Measurements from ENCODE around the gene PDHX.

PDHX gene

DNA sequence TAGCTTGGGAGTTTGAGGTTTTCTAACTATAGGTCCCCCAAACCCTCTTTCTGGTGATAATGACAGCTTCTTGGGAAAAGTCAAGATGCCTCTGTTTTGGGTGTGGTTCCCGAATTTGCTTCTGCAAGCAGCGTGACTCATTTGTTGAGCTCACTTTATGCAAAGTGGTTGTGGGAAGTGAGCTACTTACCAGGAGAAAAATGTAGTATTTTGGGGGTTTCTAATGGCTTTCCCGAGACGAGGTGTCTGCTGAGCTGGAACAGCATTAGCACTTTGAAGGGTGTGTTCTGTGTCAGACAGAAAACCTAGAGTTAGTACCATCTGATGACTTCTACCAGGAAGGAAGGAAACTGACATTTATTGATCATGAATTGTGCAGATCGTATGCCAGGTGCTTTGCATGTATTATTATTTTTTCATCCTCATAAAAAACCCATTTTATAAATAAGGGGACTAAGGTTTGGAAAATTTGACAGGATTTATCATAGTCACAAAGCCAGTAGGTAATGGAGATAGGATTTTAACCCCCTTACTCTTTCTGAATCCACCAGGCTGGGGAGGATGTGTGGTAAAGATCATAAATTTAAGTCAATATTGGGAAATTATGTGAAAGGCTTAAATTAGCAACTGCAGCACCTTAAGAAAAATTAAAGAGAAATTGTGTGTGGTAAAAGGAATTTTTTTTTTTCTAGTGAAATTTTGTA, 113.7 kb downstream of the PDHX start:
- DNase-seq: no peak

- DNase-seq: no peak
Measured at GRCh38 chr11:35030716-35031213, 114.3 kb downstream of the PDHX start.

DNA sequence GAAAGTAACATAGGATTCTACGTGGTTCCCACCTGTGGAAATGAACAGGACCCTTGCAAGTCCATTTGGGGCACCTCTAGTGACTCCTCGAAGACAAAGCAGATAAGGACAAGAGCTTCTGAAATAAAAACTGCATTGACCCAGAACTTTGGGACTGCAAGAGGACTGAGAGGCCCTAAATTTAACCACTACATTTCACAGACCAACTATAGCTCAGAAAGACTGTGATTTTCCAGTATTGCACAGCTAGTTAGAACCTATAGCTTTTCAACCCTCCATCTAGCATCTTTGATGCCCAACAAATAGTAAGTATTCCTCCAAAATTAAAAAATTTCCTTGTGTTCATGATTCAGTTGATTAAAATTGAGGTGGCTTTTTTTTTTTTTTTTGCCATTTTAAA, 114.9 kb downstream of the PDHX start:
- no peak for DNase-seq

DNA sequence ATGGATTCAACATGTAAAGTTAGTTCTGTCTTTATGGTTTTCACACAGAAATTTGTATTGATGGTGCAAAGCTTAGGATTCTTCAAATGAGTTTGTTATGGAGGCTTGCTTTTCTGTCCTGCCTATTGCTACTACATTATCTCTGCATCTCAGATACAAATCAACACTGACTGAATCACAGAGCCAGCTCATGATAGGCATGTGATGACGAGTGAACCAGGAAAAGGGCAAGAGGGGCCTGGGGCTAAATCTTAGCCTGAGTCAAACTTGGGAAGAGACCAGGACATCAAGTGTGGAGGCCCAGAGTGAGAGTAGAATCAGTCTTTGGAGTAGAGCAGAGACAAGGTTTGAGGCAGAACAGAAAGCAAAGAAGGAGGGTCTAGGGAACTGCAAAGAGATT, 115.4 kb downstream of the PDHX start:
- no peak for DNase-seq

DNA sequence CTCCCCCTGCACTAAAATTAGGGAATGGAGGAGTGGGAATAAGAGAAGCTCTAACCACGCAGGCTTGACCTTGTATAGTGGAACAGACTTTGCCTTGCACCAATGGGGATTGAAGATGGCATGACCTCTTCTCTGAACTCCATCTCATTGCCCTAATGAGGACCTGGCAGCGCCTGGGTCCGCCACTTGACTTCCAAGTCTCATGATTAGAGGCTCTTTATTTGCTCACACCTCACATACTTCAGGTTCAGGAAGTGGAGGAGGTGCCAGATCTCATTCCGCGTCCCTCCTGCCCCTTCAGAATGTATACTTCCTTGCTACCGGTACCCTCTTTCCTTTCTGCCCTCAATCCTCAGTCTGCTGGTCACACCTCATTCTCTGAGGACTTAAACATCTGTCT, 116.6 kb downstream of the PDHX start:
- DNase-seq: no peak

DNA sequence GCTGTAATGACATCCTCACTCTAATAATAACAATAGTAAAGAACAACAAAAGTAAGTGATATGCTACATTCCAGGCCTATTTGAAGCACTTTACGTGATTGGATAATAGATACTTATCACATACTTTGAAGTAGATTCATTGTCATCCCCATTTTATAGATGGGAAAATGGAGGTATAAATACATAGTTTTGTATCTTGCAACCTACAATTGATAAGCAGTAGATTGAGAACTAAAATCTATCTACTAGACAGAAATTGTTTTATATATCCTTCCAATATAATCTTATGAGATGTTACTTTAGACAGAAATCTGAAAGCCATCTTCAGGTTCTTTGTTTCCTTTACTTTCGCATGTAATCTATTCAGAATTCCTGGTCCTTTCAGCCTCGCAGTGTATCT, 118.0 kb downstream of the PDHX start:
- no peak for DNase-seq

DNA sequence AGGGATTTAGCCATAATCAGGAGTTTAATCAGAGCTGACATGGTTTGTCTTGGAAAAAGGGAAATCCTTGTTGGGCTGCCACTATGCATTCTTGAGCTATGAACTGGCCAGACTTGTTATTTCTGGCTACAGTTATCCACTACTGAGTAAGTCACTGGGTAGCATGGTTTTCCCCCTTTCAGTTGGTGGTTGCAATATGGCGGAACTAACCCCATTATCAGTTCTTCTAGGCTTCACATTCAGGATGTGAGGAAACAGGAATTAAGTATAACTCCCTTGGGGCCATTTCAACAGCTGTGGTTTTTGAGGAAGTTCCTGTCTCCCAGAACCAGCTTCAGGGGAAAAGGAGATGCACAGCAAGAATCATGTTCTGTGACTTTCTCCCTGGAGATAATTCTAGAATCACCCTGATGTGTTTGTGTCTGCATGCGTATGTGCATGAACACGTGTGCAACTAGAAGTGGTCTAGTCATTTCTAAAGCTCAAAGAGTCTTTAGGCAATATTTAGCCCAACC, 119.5 kb downstream of the PDHX start:
- DNase-seq: no peak

DNA sequence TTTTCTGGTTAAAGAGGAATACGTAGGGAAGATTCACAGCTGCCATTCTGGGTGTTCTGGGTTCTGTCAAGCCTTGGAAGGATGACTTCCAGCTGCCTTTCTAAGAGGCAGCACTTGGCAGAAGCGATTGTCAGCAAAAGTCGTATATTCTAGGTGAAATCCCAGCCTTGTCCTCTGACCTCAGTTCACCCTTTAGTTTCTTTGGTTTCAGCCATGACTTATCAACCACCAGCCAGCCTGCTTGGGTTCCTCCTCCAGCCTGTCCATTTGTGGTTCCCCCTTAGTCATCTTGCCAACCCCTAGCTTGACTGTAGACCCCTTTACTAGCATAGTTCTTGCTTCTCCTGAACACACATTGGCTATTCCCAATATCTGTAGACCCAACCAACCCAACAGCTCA, 120.2 kb downstream of the PDHX start:
- DNase-seq: no peak

DNA sequence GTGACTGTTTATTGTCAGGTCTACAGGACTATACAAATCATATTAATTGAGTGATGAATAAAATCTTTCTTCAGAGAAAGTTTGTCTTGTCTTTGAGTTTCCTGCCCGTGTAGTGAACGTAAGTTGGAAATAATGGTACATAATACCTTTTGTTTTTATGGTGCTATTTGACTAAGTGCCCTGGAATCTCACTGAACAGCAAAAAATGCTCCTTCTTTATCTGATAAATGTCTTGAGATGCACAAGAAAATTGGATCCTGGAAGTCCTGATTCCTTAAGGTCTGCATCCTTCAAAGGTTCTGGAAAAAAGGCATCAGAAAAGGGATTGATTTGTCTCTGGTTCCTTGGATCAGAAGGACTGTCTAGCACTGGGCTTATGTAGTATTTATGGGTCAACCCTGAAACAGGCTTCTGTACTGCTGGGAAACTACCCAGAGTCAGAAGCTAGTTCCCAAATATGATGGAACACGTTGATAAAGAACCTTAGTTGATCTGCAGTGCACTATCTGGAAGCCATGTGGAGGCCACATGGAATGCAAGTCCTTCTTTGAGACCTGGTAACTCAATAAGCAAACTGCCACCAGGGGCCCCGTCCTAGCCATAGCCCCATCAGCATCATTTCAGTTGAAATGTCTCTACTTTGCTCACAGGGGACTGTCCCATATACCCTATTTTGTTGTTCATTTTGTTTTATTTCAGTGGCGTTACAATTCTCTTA, 122.0 kb downstream of the PDHX start:
- DNase-seq: no peak

DNA sequence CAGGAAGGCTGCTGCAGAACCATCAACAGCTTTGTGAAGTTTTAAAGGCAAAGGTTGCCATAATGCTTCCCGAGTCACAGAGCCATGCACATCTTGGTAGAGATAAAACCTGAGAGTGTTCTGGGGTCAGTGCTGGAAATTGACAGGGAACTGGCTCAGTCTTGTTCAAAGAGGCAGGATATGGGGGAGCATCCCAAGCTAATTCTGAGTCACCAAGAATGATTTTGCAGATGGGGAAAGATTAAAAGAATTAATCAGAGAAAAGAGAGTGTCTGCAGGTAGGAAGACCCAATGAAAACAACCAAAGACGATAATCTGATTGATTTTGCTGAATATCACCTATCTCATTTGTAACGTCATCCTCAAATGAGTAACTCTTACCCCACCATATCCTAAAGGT, 122.7 kb downstream of the PDHX start:
- DNase-seq: no peak

GRCh38 chr11:35040221-35040942, 124.0 kb downstream of the PDHX start:
- DNase-seq: no peak

DNA sequence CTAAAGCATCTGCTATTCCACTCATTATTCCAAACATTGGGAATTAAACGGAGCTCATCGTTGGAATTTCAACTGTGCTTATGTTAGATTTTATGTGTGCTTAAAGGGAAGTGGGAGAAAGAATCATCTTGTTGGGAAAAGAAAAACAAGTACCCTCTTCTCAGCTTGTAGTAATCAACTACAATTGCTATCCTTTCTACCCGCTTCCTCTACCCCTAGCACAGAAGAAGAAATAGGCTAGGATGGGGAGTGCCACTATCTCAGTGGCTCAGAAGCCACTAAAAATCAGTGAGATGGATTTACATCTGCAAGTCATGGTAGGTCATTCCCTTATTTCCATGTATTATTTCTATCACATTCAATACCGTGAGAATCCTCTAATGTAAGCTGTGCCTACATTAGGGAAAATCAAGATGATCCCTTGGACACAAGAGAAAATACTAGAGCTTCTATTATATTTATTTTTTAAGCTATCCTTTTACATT, 124.7 kb downstream of the PDHX start:
- no peak for DNase-seq

DNA sequence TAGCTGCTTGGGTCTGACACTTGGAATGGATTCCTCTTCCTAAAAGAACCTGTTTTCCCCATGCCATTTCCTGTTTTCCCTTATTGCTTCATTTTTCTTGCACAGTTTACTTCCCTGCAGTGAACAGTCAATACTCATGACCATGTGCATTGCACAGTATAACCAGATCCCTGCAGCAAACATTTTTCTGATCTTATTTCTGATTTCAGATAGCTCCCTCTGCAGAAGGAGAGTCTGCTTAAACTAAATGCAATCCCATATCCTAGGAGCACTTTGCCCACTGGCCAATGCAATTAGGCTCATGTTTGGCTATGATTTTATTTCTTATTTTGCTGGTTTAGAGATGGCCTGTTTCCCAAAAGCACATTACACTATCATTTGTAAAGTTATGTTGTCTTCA, 125.8 kb downstream of the PDHX start:
- no peak for DNase-seq

DNA sequence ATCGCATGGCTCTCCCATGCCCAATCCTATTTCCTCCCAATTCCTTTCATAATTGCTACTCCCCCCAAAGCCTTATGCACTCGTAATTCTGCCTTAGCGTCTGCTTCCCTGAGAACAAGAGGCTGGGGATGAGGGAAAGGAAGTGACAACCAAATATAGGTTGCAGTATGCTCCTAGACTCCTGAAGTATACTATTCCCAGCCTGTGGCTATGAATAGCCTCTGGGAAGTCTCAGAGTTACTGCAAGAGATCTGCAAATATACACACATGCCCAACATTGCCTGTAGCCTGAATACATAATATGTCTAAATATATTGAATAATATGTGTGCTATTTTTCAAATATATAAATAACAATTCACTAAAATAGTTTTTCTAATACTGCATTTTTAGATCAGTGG, 126.5 kb downstream of the PDHX start:
- DNase-seq: no peak

GRCh38 chr11:35043936-35044335, 127.5 kb downstream of the PDHX start:
- DNase-seq: peak; percentile 37

DNA sequence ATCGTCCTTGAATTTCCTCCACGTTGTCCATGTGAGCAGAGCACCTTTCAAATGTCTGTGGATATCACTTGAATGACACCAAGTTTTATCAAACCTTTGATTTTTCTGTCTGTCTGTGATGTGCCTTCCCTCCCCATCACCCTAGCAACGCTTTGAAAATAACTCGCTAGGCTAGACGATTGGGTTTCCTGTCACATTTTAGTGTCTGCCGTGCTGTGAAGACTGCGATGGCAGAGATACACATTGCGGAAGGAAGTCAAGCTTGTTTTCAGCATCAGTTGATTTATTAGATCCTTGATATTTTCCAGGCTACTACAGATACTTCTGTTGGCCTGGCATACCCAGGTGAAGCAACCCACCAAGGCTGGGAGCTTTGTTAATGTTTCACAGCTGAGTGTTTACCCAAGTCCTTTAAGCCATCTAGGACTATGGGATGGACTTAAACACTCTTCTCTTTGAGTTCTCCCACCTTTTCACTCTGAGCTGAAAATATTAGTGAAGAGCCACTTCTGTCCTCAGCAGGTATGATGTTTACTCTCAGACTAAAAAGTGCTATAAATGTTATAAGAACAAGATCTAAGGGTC, 128.9 kb downstream of the PDHX start:
- no peak for DNase-seq
